ENCODE data around the gene NCDN. TPM values are rescaled to one million over a fixed set of nuclear protein-coding genes. Genes with fewer than 3 reads are reported as not detected.

Gene NCDN
- total RNA-seq, 2 donors from 2014 or later: 23.7 to 24.7 TPM

- peak; percentile 85 to 87 for DNase-seq
- Mint-ChIP-seq H3K27me3 (ENCODE audit: low read depth) (no peaks in the 10 kb centered on the region), H3K4me1 (ENCODE audit: low read depth) (peaks cover 65% of the 10 kb centered on the region), H3K36me3 (ENCODE audit: insufficient read depth in 2 of 2) (peaks cover 5 to 14% of the 10 kb centered on the region in 2 donors), H3K4me3 (peak within 1 kb of the TSS; percentile 99), H3K9me3 (no peaks in the 10 kb centered on the region), H3K27ac (peak within 1 kb of the TSS; percentile 99)
- peak; percentile 82 to 83 for ATAC-seq (replicated peaks in 1 of 2)
These were observed 435 bp upstream of the NCDN start, which contains the start of gene KIAA0319L for GRCh38 chr1:35557118-35557610. KIAA0319L (minus strand) TSS chr1:35557403; CDS start chr1:35554491, 2,912 bp downstream.

- no peaks in the 10 kb centered on the region for H3K27me3 Mint-ChIP-seq (ENCODE audit: low read depth)
- H3K4me1 Mint-ChIP-seq (ENCODE audit: low read depth): peaks cover 67% of the 10 kb centered on the region
- ATAC-seq (replicated peaks in 1 of 2) (no peak), DNase-seq (peak in 1 of 2 donors; percentile 35)
- peak overlapping the region; percentile 99 for H3K27ac Mint-ChIP-seq
- H3K9me3 Mint-ChIP-seq: no peaks in the 10 kb centered on the region
- peaks cover 2 to 3% of the 10 kb centered on the region in 2 donors for H3K36me3 Mint-ChIP-seq (ENCODE audit: insufficient read depth in 2 of 2)
- H3K4me3 Mint-ChIP-seq: peak overlapping the region; percentile 99
These were observed 1.0 kb downstream of the NCDN start for GRCh38 chr1:35558374-35559316.

GRCh38 chr1:35559317-35559944, 1.8 kb downstream of the NCDN start:
- ATAC-seq (replicated peaks in 1 of 2) (no peak), DNase-seq (no peak)
- H3K27ac Mint-ChIP-seq: peak overlapping the region; percentile 32
- peaks cover 2 to 3% of the 10 kb centered on the region in 2 donors for H3K36me3 Mint-ChIP-seq (ENCODE audit: insufficient read depth in 2 of 2)
- H3K27me3 Mint-ChIP-seq (ENCODE audit: low read depth): no peaks in the 10 kb centered on the region
- H3K9me3 Mint-ChIP-seq: no peaks in the 10 kb centered on the region
- peak overlapping the region; percentile 25 to 66 for H3K4me3 Mint-ChIP-seq
- H3K4me1 Mint-ChIP-seq (ENCODE audit: low read depth): peaks cover 68% of the 10 kb centered on the region

DNA sequence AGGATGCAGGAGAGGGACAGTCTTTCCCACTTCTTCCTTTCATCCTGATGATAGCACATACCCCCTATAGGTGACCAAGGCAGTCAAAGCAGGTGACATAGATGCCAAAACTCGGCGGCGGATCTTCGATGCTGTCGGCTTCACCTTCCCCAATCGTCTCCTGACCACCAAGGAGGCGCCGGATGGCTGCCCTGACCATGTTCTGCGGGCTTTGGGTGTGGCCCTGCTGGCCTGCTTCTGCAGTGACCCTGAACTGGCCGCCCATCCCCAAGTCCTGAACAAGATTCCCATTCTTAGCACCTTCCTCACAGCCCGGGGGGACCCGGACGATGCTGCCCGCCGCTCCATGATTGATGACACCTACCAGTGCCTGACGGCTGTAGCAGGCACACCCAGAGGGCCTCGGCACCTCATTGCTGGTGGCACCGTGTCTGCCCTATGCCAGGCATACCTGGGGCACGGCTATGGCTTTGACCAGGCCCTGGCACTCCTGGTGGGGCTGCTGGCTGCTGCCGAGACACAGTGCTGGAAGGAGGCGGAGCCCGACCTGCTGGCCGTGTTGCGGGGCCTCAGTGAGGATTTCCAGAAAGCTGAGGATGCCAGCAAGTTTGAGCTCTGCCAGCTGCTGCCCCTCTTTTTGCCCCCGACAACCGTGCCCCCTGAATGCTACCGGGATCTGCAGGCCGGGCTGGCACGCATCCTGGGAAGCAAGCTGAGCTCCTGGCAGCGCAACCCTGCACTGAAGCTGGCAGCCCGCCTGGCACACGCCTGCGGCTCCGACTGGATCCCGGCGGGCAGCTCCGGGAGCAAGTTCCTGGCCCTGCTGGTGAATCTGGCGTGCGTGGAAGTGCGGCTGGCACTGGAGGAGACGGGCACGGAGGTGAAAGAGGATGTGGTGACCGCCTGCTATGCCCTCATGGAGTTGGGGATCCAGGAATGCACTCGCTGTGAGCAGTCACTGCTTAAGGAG, 2.9 kb downstream of the NCDN start:
- Mint-ChIP-seq H3K36me3 (ENCODE audit: insufficient read depth in 2 of 2) (peaks cover 2 to 3% of the 10 kb centered on the region in 2 donors), H3K27me3 (ENCODE audit: low read depth) (no peaks in the 10 kb centered on the region), H3K27ac (no peak overlapping the region), H3K4me1 (ENCODE audit: low read depth) (peaks cover 63% of the 10 kb centered on the region), H3K4me3 (no peak overlapping the region), H3K9me3 (no peaks in the 10 kb centered on the region)
- ATAC-seq (replicated peaks in 1 of 2) (no peak), DNase-seq (no peak)

DNA sequence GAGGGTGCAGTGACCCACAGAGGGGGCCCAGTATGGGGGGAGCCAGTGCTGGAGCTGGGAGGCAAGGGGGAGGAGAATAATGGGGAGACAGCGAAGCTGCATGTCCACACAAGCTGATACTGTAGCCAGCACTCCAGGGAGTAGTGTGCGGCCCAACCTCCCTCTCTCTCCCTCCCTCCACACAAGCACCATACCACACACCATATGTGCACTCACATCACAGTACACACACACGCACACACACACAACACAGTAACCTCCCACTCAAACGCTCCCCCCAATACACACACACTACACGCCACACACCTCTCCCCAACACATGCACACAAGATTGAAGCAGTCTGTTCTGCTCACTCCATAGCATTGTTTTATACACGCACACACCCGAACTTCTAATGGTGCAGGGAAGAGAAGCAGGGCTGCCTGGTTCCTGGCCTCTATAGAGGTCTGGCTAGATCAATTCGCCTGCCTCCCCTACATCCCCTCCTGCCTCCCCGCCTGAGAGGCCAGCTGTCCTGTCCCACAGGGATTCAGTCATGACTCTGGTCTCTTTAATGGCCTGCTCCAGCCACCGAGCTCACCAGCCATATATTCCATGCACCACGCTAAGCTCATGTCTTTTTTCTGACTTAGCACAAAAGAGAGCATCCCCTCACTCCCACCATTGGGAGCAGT, 3.8 kb downstream of the NCDN start:
- H3K4me3 Mint-ChIP-seq: no peak overlapping the region
- no peak for ATAC-seq (replicated peaks in 1 of 2)
- peaks cover 2 to 3% of the 10 kb centered on the region in 2 donors for H3K36me3 Mint-ChIP-seq (ENCODE audit: insufficient read depth in 2 of 2)
- H3K9me3 Mint-ChIP-seq: no peaks in the 10 kb centered on the region
- no peaks in the 10 kb centered on the region for H3K27me3 Mint-ChIP-seq (ENCODE audit: low read depth)
- H3K4me1 Mint-ChIP-seq (ENCODE audit: low read depth): peaks cover 54% of the 10 kb centered on the region
- no peak for DNase-seq
- H3K27ac Mint-ChIP-seq: no peak overlapping the region

GRCh38 chr1:35561972-35562680, 4.5 kb downstream of the NCDN start:
- no peak for DNase-seq
- peaks cover 50% of the 10 kb centered on the region for H3K4me1 Mint-ChIP-seq (ENCODE audit: low read depth)
- peaks cover 2 to 5% of the 10 kb centered on the region in 2 donors for H3K36me3 Mint-ChIP-seq (ENCODE audit: insufficient read depth in 2 of 2)
- H3K4me3 Mint-ChIP-seq: no peak overlapping the region
- H3K27ac Mint-ChIP-seq: no peak overlapping the region
- ATAC-seq (replicated peaks in 1 of 2): no peak
- no peaks in the 10 kb centered on the region for H3K27me3 Mint-ChIP-seq (ENCODE audit: low read depth)
- H3K9me3 Mint-ChIP-seq: no peaks in the 10 kb centered on the region

GRCh38 chr1:35563166-35563565, 5.6 kb downstream of the NCDN start:
- peaks cover 0 to 3% of the 10 kb centered on the region in 2 donors for H3K36me3 Mint-ChIP-seq (ENCODE audit: insufficient read depth in 2 of 2)
- peaks cover 48% of the 10 kb centered on the region for H3K4me1 Mint-ChIP-seq (ENCODE audit: low read depth)
- no peak for DNase-seq
- H3K27ac Mint-ChIP-seq: peak overlapping the region; percentile 88
- H3K4me3 Mint-ChIP-seq: no peak overlapping the region
- no peaks in the 10 kb centered on the region for H3K27me3 Mint-ChIP-seq (ENCODE audit: low read depth)
- ATAC-seq (replicated peaks in 1 of 2): no peak
- no peaks in the 10 kb centered on the region for H3K9me3 Mint-ChIP-seq

DNA sequence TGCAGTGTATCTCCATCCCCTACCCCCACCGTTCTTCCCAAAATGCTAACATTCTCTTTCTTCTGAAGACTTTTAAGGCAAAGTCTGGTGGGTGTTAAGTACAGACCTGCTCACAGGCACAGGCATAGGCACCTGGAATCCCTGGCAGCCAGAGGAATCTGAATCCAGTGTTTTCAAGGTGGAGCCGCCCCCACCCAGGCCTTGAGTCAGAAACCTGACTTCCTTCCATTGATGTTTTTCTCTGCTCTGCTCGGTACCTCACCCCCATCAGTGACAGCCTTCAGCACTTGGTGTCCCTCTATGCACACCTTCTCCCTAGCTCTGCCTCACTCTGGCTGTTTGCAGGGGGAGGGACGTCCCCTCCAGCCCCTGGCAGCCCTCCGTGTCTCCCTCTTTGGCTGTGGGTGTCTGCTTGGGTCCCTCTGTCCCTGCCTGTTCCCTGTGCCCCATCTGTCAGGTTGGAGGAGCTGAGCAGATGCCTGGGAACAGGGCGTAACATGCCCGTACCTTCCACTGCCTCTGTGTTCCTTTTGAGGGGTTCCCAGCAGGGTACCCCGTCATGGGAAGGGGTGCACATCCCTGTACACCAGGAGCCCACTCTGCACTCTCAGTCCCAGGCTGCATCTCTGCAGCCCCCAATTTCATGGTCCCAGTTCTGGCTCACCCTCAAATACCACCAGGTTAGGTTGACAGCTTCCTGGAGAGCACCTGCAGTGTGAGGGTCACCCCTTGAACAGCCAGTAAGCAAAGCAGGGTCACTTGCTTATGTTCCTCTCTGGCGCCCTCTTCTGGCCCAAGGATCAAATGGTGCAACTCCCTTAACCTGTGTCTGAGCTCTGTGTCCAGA, 6.7 kb downstream of the NCDN start:
- Mint-ChIP-seq H3K27ac (peak overlapping the region; percentile 58), H3K27me3 (ENCODE audit: low read depth) (no peaks in the 10 kb centered on the region), H3K9me3 (no peaks in the 10 kb centered on the region), H3K4me3 (no peak overlapping the region), H3K36me3 (ENCODE audit: insufficient read depth in 2 of 2) (peaks cover 0 to 2% of the 10 kb centered on the region in 2 donors), H3K4me1 (ENCODE audit: low read depth) (peaks cover 39% of the 10 kb centered on the region)
- DNase-seq (peak; percentile 84 to 85), ATAC-seq (replicated peaks in 1 of 2) (peak; percentile 75 to 81)

DNA sequence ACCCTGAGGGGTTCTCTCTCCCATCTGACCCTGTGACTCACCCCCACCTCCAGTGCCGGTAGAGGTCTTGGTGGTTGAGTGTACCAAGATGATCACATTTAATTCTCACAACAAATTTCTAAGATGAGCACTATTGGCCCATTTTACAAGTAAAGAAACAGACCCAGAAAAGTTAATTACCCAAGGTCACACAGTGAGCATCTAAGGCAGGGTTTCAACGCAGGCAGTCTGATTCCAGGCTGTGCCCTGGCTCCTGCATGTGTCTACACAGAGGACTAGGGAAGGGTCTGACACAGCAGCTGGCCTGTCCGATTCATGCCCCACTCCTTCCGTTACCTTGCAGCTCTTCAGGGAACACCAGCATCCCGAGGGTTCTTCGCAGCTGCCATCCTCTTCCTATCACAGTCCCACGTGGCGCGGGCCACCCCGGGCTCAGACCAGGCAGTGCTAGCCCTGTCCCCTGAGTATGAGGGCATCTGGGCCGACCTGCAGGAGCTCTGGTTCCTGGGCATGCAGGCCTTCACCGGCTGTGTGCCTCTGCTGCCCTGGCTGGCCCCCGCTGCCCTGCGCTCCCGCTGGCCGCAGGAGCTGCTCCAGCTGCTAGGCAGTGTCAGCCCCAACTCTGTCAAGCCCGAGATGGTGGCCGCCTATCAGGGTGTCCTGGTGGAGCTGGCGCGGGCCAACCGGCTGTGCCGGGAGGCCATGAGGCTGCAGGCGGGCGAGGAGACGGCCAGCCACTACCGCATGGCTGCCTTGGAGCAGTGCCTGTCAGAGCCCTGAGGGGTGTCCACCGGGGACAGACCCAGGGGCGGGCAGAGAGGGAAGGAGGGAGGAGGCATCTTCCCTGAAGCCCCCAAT, 7.5 kb downstream of the NCDN start:
- DNase-seq (no peak), ATAC-seq (replicated peaks in 1 of 2) (peak in 1 of 2 donors; percentile 9)
- Mint-ChIP-seq H3K27me3 (ENCODE audit: low read depth) (no peaks in the 10 kb centered on the region), H3K27ac (no peak overlapping the region), H3K36me3 (ENCODE audit: insufficient read depth in 2 of 2) (peaks cover 0 to 2% of the 10 kb centered on the region in 2 donors), H3K4me3 (no peak overlapping the region), H3K9me3 (no peaks in the 10 kb centered on the region), H3K4me1 (ENCODE audit: low read depth) (peaks cover 31% of the 10 kb centered on the region)

GRCh38 chr1:35565742-35566133, 8.1 kb downstream of the NCDN start:
- DNase-seq (no peak), ATAC-seq (replicated peaks in 1 of 2) (no peak)
- no peak overlapping the region for H3K4me3 Mint-ChIP-seq
- peaks cover 5% of the 10 kb centered on the region for H3K27me3 Mint-ChIP-seq (ENCODE audit: low read depth)
- H3K9me3 Mint-ChIP-seq: no peaks in the 10 kb centered on the region
- H3K36me3 Mint-ChIP-seq (ENCODE audit: insufficient read depth in 2 of 2): peaks cover 0 to 2% of the 10 kb centered on the region in 2 donors
- peaks cover 30% of the 10 kb centered on the region for H3K4me1 Mint-ChIP-seq (ENCODE audit: low read depth)
- no peak overlapping the region for H3K27ac Mint-ChIP-seq

Measured in activated T-cell treated with anti-CD3 and anti-CD28 coated beads, Interleukin-2, amount 50 U/mL, for 72 hours (primary cell).